Lower leg skin (tissue), 4 donors: ENCODE measurements around the gene COPS8. TPM values are rescaled to one million over a fixed set of nuclear protein-coding genes. Genes with fewer than 3 reads are reported as not detected.

Experiments used
- DNase-seq, 2 donors: peaks; one replicate each; pipeline ENCODE4 v3.0.0-alpha.2; 2019; ENCODE audit warnings: low spot score in 2 of 2
- H3K4me3 ChIP-seq: fragments of 200-600 bp; sonication (generic); 2 replicates; pipeline ENCODE4 v1.5.1; 2017; ENCODE audit warnings: mild to moderate bottlenecking, low read depth; ENCODE audit not compliant: poor library complexity, severe bottlenecking
- POLR2A ChIP-seq, 2 donors: fragments of 450-650 bp; IDR thresholded peaks; one replicate each; pipeline ENCODE4 v1.6.1; 2016 to 2017; ENCODE audit warnings: antibody characterized with exemption in 2 of 2, mild to moderate bottlenecking in 1 of 2, moderate library complexity in 1 of 2
- WGBS, 2 donors: methylation state at CpG; one replicate each; pipeline ENCODE4 v1.1.5; 2018; 5-methylcytosine and 5-hydroxymethylcytosine counted together
- intact Hi-C: fragments of 100-400 bp; cut with DNase I; formaldehyde crosslinking; loops from one replicate; pipeline ENCODE4 v1.15.0; 2023; ENCODE audit warnings: low total_unique reads
- total RNA-seq, 4 donors: library from RNA; depleted of rRNA; stranded (reverse); fragments of >200 nt; gene quantifications; one replicate each; pipeline ENCODE4 v1.1.0, GENCODE V29; 2016
- TF ChIP-seq, protein P1 (sequence below), 3 donors: fragments of 450-650 bp; IDR thresholded peaks; one replicate each; pipeline ENCODE4 v1.5.1; 2016; ENCODE audit warnings: antibody characterized with exemption in 3 of 3, mild to moderate bottlenecking in 3 of 3, moderate library complexity in 2 of 3

The COPS8 gene
- total RNA-seq, 4 donors from 2014 or later: 38.8 to 74.0 (median 69.3) TPM

DNA sequence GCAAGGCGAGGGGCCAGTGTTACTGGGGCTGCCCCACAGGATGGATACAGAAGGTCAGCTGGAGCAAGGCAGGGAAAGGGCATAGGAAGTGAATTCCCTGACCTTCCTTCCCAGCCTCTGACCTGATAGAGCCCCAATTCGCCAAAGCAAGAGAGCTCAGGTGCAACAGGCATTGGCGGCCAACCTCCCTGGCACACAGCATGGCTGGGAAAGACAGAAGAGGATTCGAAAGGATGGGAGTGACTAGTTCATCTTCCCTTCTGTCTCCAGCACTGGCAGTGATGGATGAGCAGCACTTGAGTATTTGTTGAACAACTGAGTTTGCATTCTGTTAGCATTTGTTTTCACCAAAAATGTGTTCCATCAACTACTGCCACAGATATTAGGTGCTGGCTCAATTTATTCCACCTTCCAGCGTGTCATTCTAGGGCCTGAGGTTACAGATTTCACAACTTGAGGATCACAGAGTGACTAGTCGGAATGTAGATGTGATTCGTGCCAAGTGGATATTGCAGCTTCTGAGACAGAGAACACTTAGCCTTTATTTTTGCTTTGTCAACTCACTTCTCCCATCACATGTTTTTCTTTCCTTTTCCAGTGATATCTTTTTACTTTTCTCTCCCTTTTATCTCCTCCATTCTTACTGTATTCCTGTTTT lies 6.2 kb downstream of the COPS8 start:
- no peak for TF ChIP-seq POLR2A (IDR thresholded peaks at IDR 0.05)
- TF ChIP-seq, protein P1, sequence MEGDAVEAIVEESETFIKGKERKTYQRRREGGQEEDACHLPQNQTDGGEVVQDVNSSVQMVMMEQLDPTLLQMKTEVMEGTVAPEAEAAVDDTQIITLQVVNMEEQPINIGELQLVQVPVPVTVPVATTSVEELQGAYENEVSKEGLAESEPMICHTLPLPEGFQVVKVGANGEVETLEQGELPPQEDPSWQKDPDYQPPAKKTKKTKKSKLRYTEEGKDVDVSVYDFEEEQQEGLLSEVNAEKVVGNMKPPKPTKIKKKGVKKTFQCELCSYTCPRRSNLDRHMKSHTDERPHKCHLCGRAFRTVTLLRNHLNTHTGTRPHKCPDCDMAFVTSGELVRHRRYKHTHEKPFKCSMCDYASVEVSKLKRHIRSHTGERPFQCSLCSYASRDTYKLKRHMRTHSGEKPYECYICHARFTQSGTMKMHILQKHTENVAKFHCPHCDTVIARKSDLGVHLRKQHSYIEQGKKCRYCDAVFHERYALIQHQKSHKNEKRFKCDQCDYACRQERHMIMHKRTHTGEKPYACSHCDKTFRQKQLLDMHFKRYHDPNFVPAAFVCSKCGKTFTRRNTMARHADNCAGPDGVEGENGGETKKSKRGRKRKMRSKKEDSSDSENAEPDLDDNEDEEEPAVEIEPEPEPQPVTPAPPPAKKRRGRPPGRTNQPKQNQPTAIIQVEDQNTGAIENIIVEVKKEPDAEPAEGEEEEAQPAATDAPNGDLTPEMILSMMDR (IDR thresholded peaks at IDR 0.05): no peak
- WGBS, 2 donors: 56 to 65% methylated on average over 7 of the region's 7 CpGs
- intact Hi-C loops: no loop called here
- peak in 1 of 2 donors; percentile 74 for DNase-seq
- H3K4me3 ChIP-seq: no peak overlapping the region

DNA sequence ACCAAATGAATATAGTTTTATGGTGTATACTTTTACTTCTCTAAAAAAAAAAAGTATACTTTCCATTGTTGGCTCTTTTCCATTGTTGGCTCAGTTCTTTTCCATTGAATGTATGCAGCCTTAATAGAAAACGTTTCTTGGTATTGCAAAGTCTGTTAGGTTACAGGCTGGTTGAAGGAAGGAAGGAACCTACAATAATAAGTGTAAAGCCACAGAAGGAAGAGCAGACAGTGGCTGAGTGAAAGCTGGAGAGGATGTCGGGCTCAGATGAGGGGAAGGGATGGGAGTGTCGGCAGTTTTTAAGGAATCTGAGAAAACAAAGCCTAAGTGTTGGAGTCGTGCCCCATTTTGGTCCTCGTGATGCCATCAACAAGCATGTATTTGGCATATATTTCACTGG lies 6.8 kb downstream of the COPS8 start:
- WGBS, 2 donors: 57 to 66% methylated on average over 5 of the region's 5 CpGs
- intact Hi-C loops: no loop called here
- no peak for DNase-seq
- H3K4me3 ChIP-seq: no peak overlapping the region
- TF ChIP-seq, protein P1 (IDR thresholded peaks at IDR 0.05): no peak
- TF ChIP-seq POLR2A (IDR thresholded peaks at IDR 0.05): no peak

- TF ChIP-seq, protein P1 (IDR thresholded peaks at IDR 0.05): peak in 1 of 3 donors; percentile 25
- no peak for TF ChIP-seq POLR2A (IDR thresholded peaks at IDR 0.05)
- intact Hi-C loops: no loop called here
- WGBS, 2 donors: 45 to 47% methylated on average over 9 of the region's 9 CpGs
- H3K4me3 ChIP-seq: no peak overlapping the region
- DNase-seq: peak in 1 of 2 donors; percentile 68
These were observed 7.5 kb downstream of the COPS8 start for GRCh38 chr2:237092920-237093781.

GRCh38 chr2:237096201-237096600 lies 10.5 kb downstream of the COPS8 start:
- intact Hi-C loops: no loop called here
- no peak for TF ChIP-seq POLR2A (IDR thresholded peaks at IDR 0.05)
- TF ChIP-seq, protein P1 (IDR thresholded peaks at IDR 0.05): no peak
- no peak overlapping the region for H3K4me3 ChIP-seq
- no peak for DNase-seq
- 66 to 76% methylated on average over 4 of the region's 4 CpGs for WGBS, 2 donors

DNA sequence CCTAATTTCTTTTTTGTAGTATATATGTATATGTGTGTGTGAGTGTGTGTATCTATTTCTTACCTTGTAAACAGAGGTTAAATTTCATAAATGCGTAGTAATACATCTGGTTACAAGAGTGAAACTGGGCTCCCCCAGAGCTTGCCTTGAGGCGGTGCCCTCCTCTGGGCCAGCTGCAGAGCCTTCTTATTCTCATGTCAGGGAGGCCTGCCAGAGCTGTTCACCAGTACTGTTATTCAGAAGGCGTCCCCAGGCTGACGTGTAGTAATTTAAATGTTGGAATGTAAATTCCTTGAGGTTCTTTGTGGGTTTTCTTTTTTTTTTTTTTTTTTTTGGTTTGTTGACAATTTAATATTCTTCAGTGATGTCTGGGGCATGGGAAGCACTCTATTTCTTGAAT lies 11.2 kb downstream of the COPS8 start:
- 61 to 67% methylated on average over 4 of the region's 4 CpGs for WGBS, 2 donors
- H3K4me3 ChIP-seq: no peak overlapping the region
- DNase-seq: no peak
- intact Hi-C loops: no loop called here
- TF ChIP-seq, protein P1 (IDR thresholded peaks at IDR 0.05): no peak
- TF ChIP-seq POLR2A (IDR thresholded peaks at IDR 0.05): no peak
